WTC11 (cell line): Measurements from ENCODE around the gene OVAAL.

Experiments used
- ATF2 ChIP-seq: sonication (generic); formaldehyde crosslinking; IDR thresholded peaks from 2 replicates; pipeline ENCODE4 v1.8.1; 2022; ENCODE audit warnings: low read depth, missing genetic modification reagents, borderline replicate concordance
- CTCF ChIP-seq: fragments of 200-600 bp; IDR thresholded peaks from 2 replicates; pipeline ENCODE4 v1.8.0; 2022; ENCODE audit warnings: antibody characterized with exemption

DNA sequence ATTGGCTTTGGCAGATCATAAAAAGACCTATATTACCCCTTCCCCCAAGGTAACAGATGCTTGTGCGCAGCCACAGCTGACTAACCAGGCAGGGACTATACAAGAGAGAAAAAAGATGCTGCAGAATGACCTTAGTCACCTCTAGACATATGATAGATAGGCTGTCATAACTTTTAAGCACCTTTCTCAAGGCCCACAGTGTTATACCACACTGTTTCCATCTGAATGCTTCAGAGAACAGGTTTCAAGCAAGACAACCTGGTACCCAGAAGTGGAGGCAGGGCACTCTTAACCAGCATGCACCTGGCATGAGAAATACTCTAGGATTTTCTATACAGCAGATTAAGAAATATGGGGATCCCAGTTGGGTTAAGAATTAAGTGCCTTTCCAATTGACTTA is 12.8 kb upstream of the OVAAL start:
- TF ChIP-seq ATF2 (CRISPR knock-in tag) (no peak), CTCF (no peak)
